Measurements from ENCODE around the gene DPF1. TPM values are rescaled to one million over a fixed set of nuclear protein-coding genes. Genes with fewer than 3 reads are reported as not detected.

The DPF1 gene
- polyA plus RNA-seq, 1 donor (not counting 4 experiments of a cell fraction or from before 2014, with no cell fraction given): 1.5 TPM

- dilution Hi-C loops (cut with MboI; ENCODE audit: extremely low pct_ligation_motif_present, low sequenced_read_pairs): no loop called here
- Histone ChIP-seq H3K4me3 (ENCODE audit: control insufficient read depth in 2 of 3, extremely low read depth in 1 of 3, insufficient read depth in 2 of 3, low read depth in 1 of 3, low read length in 3 of 3) (no peak overlapping the region), H3K4me1 (ENCODE audit: control insufficient read depth, extremely low read depth, insufficient read depth, low read length) (peaks cover 20% of the 10 kb centered on the region), H3K79me2 (ENCODE audit: control insufficient read depth, insufficient read depth, low read length) (no peaks in the 10 kb centered on the region), H3K4me2 (ENCODE audit: control insufficient read depth, extremely low read depth, insufficient read depth, low read depth, low read length) (no peak overlapping the region), H3K9me3 (ENCODE audit: control insufficient read depth, low read depth, low read length) (no peaks in the 10 kb centered on the region), H3K27me3 (ENCODE audit: control insufficient read depth, extremely low read depth, insufficient read depth, low read length) (no peaks in the 10 kb centered on the region), H3K9me1 (ENCODE audit: control insufficient read depth, extremely low read depth, insufficient read depth, low read length) (no peaks in the 10 kb centered on the region), H2AFZ (ENCODE audit: control insufficient read depth, low read length) (no peak overlapping the region), H3K27ac (ENCODE audit: control insufficient read depth, insufficient read depth, low read length) (no peak overlapping the region), H3K36me3 (ENCODE audit: control insufficient read depth in 2 of 2, extremely low read depth in 1 of 2, insufficient read depth in 2 of 2, low read length in 2 of 2) (no peaks in the 10 kb centered on the region), H3K9ac (ENCODE audit: control insufficient read depth, extremely low read depth, insufficient read depth, low read length) (no peak overlapping the region), H4K20me1 (ENCODE audit: control insufficient read depth, extremely low read depth, insufficient read depth, low read length) (no peaks in the 10 kb centered on the region)
- FAIRE-seq: no peak
- no peak for DNase-seq (ENCODE audit: low read depth, low spot score)
- TF ChIP-seq CTCF (optimal IDR thresholded peaks at IDR 0.05 in 1 of 3, IDR thresholded peaks at IDR 0.05 in 1 of 3, conservative IDR thresholded peaks at IDR 0.05 in 1 of 3; ENCODE audit: extremely low read depth in 1 of 3, insufficient read depth in 2 of 3, low read length in 3 of 3) (no peak), EZH2 (IDR thresholded peaks at IDR 0.05; ENCODE audit: low read length) (no peak)
Observed at GRCh38 chr19:38247734-38248268, 23.8 kb upstream of the DPF1 start.

- DNase-seq (ENCODE audit: low read depth, low spot score) (no peak), FAIRE-seq (no peak)
- H3K79me2 ChIP-seq (ENCODE audit: control insufficient read depth, insufficient read depth, low read length): no peaks in the 10 kb centered on the region
- TF ChIP-seq EZH2 (IDR thresholded peaks at IDR 0.05; ENCODE audit: low read length) (no peak), CTCF (optimal IDR thresholded peaks at IDR 0.05 in 1 of 3, IDR thresholded peaks at IDR 0.05 in 1 of 3, conservative IDR thresholded peaks at IDR 0.05 in 1 of 3; ENCODE audit: extremely low read depth in 1 of 3, insufficient read depth in 2 of 3, low read length in 3 of 3) (no peak)
- H3K27ac ChIP-seq (ENCODE audit: control insufficient read depth, insufficient read depth, low read length): no peak overlapping the region
- no peak overlapping the region for H3K9ac ChIP-seq (ENCODE audit: control insufficient read depth, extremely low read depth, insufficient read depth, low read length)
- H3K36me3 ChIP-seq (ENCODE audit: control insufficient read depth in 2 of 2, extremely low read depth in 1 of 2, insufficient read depth in 2 of 2, low read length in 2 of 2): no peaks in the 10 kb centered on the region
- H3K4me3 ChIP-seq (ENCODE audit: control insufficient read depth in 2 of 3, extremely low read depth in 1 of 3, insufficient read depth in 2 of 3, low read depth in 1 of 3, low read length in 3 of 3): no peak overlapping the region
- H4K20me1 ChIP-seq (ENCODE audit: control insufficient read depth, extremely low read depth, insufficient read depth, low read length): no peaks in the 10 kb centered on the region
- peaks cover 13% of the 10 kb centered on the region for H3K4me1 ChIP-seq (ENCODE audit: control insufficient read depth, extremely low read depth, insufficient read depth, low read length)
- H3K9me3 ChIP-seq (ENCODE audit: control insufficient read depth, low read depth, low read length): no peaks in the 10 kb centered on the region
- dilution Hi-C loops (cut with MboI; ENCODE audit: extremely low pct_ligation_motif_present, low sequenced_read_pairs): no loop called here
- H3K9me1 ChIP-seq (ENCODE audit: control insufficient read depth, extremely low read depth, insufficient read depth, low read length): no peaks in the 10 kb centered on the region
- H3K27me3 ChIP-seq (ENCODE audit: control insufficient read depth, extremely low read depth, insufficient read depth, low read length): no peaks in the 10 kb centered on the region
- no peak overlapping the region for H2AFZ ChIP-seq (ENCODE audit: control insufficient read depth, low read length)
- no peak overlapping the region for H3K4me2 ChIP-seq (ENCODE audit: control insufficient read depth, extremely low read depth, insufficient read depth, low read depth, low read length)
Observed at GRCh38 chr19:38247126-38247525, 23.1 kb upstream of the DPF1 start.
